ENCODE data around the gene HS1BP3.

GRCh38 chr2:20624156-20624883, 26.6 kb downstream of the HS1BP3 start:
- no peak for TF ChIP-seq CTCF (IDR thresholded peaks at IDR 0.05; ENCODE audit: insufficient read depth, low read depth, low read length)
- TF ChIP-seq EZH2 (IDR thresholded peaks at IDR 0.05; ENCODE audit: insufficient read depth, low read length): no peak

Data from astrocyte (in vitro differentiated cells and primary cell).